Fibroblast of peridontal ligament (primary cell): Measurements from ENCODE around the gene LSAMP.

ENCODE experiments used
- DNase-seq: peaks from one replicate; pipeline ENCODE4 v3.0.0-alpha.2; 2010; ENCODE audit errors: extremely low read depth

LSAMP gene

DNA sequence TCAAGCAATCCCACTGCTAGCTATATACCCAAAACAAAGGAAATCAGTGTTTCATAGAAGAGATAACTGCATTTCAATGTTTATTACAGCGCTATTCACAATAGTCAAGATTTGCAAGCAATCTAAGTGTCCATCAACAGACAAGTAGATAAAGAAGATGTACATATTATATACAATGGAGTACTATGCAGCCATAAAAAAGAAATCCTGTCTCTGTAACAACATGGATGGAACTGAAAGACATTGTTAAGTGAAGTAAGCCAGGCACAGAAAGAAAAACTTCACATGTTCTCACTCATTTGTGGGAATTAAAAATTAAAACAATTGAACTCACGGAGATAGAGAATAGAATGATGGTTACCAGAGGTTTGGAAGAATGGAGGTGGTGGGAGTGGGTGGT lies 89.2 kb downstream of the LSAMP start:
- DNase-seq, result no peak

GRCh38 chr3:116354382-116354781 lies 90.9 kb downstream of the LSAMP start:
- no peak for DNase-seq

- DNase-seq, result no peak
Measured at GRCh38 chr3:116350119-116350733, 95.1 kb downstream of the LSAMP start.

- DNase-seq, result no peak
Measured at GRCh38 chr3:116348216-116348615, 97.1 kb downstream of the LSAMP start.

DNA sequence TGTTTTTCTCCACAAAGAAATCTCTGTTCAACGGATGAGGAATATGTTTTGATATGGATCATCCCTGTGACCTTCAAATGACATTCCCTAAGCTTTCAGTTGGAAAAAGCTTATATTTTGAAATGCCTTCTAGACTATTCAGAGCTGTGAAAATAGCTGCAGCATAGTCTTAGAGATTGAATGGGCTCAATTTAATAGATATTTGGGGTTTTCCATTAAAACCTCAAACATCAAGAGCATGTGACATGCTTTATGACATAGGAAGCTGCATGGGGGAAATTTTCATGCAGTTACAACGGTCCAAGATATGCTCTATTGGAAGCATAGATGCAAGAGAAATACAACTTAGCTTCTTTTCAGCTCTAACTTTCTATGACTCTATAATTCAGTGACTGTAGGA lies 102.8 kb downstream of the LSAMP start:
- DNase-seq, result no peak

DNA sequence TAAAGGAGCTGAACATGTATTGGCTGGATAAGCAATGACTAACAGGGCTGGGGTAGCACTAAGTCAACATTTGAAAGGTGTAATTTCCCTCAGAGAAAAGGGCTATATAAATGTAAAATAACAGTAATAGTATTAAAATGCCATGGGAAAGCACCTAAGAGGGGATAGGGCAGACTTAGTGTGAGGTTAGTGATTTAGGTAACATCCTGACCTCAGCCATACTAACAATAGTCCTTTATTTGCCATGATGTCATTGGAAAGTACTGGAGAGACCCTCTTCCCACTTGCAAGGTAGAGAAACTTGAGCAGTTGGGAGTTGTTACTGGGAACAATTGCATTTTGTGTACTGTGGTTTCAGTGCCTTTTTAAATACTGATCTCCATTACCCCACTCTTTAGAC lies 103.4 kb downstream of the LSAMP start:
- no peak for DNase-seq

DNA sequence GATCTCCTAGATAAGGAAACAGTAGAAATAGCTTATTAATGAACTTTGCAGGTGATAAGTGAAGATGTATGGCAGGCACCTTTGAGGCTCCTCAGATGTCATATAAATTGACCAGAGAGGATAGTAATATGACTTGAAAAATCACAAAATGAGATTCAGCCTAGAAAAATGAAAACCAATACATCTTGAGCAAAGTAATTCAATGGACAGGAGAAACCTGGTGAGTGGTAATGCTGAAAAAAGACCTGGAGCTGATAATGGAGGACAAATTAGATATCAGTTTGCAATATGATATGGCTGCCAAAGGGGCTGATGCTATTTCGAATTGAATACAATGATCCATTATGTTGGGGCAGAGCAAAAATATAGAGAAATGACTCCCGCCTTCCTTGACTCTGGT lies 103.9 kb downstream of the LSAMP start:
- DNase-seq, result no peak

GRCh38 chr3:116340680-116341216 lies 104.5 kb downstream of the LSAMP start:
- peak; percentile 46 for DNase-seq

GRCh38 chr3:116339441-116340028 lies 105.8 kb downstream of the LSAMP start:
- peak; percentile 77 for DNase-seq

DNA sequence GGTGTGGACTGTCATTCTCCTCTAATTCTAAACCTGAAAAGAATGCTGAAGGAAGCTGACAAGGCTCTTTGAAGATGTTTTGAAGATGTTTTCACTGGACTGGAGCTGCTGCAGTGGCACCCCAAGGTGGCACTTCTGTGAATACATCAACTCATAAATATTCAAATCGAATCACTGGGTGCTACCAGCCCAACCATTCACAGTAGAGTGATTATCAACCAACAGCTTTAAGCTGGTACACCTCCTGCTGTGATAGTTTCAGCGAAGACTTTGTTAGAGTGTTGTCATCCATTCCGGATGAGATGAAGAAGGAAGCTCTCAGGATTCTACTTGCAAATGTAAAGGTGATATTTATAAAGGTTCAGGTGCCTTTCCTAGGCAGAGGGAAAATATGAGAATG lies 106.6 kb downstream of the LSAMP start:
- no peak for DNase-seq

- no peak for DNase-seq
Measured at GRCh38 chr3:116337229-116337628, 108.1 kb downstream of the LSAMP start.

GRCh38 chr3:116331380-116331779 lies 113.9 kb downstream of the LSAMP start:
- no peak for DNase-seq

DNA sequence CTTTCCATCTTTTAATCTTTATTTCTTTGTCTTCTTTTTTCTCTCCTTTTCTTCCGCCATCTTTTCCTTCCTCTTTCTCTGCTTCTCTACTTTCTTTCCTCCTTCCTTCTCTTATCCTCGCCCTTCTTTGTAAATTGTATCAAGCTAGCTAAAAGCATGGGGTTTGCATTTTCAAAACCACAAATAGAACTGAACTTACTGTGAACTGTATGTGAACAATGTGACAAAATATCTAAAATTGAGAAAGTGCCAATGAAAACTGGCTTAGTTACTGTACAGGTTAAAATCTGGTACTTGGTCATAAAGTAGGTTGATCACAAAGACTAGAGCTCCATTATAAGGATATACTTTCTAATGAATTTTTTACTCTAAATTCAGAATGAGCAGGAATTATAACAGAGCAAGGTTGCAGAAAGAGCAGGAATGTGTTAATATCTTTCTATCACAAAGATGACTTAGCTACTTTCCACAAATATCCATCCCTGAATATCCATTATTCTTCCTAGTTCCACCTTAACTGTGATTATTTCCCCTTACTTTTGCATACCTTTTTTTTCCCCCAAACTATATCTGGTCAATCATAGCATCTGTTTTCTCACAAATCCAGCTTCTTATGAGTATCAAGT lies 122.4 kb downstream of the LSAMP start:
- no peak for DNase-seq

- no peak for DNase-seq
Measured at GRCh38 chr3:116318370-116318769, 126.9 kb downstream of the LSAMP start.

GRCh38 chr3:116316771-116317170 lies 128.5 kb downstream of the LSAMP start:
- DNase-seq, result no peak

- no peak for DNase-seq
Measured at GRCh38 chr3:116314476-116314875, 130.8 kb downstream of the LSAMP start.

DNA sequence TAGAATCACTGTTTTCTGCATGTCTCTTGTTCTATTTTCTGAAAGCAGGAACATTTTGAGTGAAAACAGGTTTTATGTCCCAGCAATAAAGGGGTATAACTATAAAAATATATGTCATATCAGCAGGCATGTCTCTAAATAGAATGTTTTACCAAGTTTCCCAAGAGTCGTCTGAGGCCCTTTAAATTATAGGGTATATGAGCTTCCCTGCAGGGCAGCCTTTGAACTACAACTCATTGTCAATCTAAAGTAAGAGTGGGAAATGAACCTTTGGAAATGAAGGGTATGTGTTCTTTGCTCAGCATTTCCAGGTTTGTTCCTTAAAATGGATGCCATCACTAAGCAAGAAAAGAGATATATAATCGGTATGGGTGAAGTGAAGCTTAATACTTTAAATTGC lies 138.6 kb downstream of the LSAMP start:
- no peak for DNase-seq

- DNase-seq, result no peak
Measured at GRCh38 chr3:116306149-116306548, 139.1 kb downstream of the LSAMP start.

GRCh38 chr3:116302087-116302747 lies 143.1 kb downstream of the LSAMP start:
- peak; percentile 23 for DNase-seq

DNA sequence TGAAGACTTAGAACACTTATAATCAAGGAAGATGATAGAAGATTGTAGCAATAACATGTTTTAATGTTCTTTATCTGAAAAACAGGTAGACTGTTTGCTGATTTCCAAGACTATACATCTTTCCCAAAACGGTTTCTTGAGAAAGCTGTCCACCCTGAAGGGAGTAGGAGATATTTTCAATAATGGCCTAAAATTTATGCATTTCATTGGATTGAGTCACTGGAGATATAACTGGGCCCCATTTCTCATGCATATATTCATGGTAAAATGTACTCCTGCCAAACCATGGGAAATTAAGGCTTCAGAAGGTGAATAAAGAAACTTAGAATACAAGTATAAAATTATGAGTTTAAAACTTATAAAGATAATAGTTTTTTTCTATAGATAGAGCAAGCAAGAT lies 143.9 kb downstream of the LSAMP start:
- no peak for DNase-seq

GRCh38 chr3:116300226-116300625 lies 145.1 kb downstream of the LSAMP start:
- DNase-seq, result no peak

GRCh38 chr3:116299646-116300081 lies 145.6 kb downstream of the LSAMP start:
- DNase-seq, result no peak

- DNase-seq, result no peak
Measured at GRCh38 chr3:116298151-116298550, 147.1 kb downstream of the LSAMP start.
